K562 (cell line): ENCODE data around the gene ECM1. TPM values are rescaled to one million over a fixed set of nuclear protein-coding genes. Genes with fewer than 3 reads are reported as not detected.

Source experiments
- CCAR2 ChIP-seq: fragments of 200-400 bp; formaldehyde crosslinking; IDR thresholded peaks from 2 replicates; pipeline ENCODE4 v1.6.1; 2017; ENCODE audit warnings: mild to moderate bottlenecking, low read depth, low read length
- E2F5 ChIP-seq: sonication (generic); formaldehyde crosslinking; IDR thresholded peaks from 2 replicates; pipeline ENCODE4 v1.8.0; 2022; ENCODE audit warnings: mild to moderate bottlenecking, missing genetic modification reagents
- ELF4 ChIP-seq: fragments of 450-650 bp; formaldehyde crosslinking; IDR thresholded peaks from 2 replicates; pipeline ENCODE4 v1.4.0; 2022; ENCODE audit warnings: missing genetic modification characterization
- ETS1 ChIP-seq: conservative IDR thresholded peaks from 2 replicates; pipeline ENCODE4 v1.6.1; 2011; ENCODE audit warnings: low read depth, mild to moderate bottlenecking, low read length; ENCODE audit not compliant: control insufficient read depth
- FOXK1 ChIP-seq: sonication (generic); formaldehyde crosslinking; IDR thresholded peaks from 2 replicates; pipeline ENCODE4 v1.8.0; 2022; ENCODE audit warnings: missing genetic modification reagents, mild to moderate bottlenecking, borderline replicate concordance
- KAT7 ChIP-seq: sonication (generic); formaldehyde crosslinking; IDR thresholded peaks from 2 replicates; pipeline ENCODE4 v1.8.0; 2022; ENCODE audit warnings: missing genetic modification reagents, mild to moderate bottlenecking, borderline replicate concordance
- NR3C1 ChIP-seq: sonication (generic); formaldehyde crosslinking; IDR thresholded peaks from 2 replicates; pipeline ENCODE4 v1.8.1; 2022; ENCODE audit warnings: missing genetic modification reagents
- U2AF2 ChIP-seq: fragments of 200-400 bp; formaldehyde crosslinking; optimal IDR thresholded peaks from 2 replicates; pipeline ENCODE3; 2017; ENCODE audit warnings: low read depth, mild to moderate bottlenecking, low read length
- ZBTB9 ChIP-seq: fragments of 450-650 bp; formaldehyde crosslinking; IDR thresholded peaks from 2 replicates; pipeline ENCODE4 v1.4.0; 2020; ENCODE audit warnings: mild to moderate bottlenecking, moderate library complexity
- ZFP91 ChIP-seq: sonication (generic); formaldehyde crosslinking; IDR thresholded peaks from 2 replicates; pipeline ENCODE4 v1.8.0; 2022; ENCODE audit warnings: mild to moderate bottlenecking, missing genetic modification reagents
- ZNF12 ChIP-seq: sonication (generic); formaldehyde crosslinking; IDR thresholded peaks from 2 replicates; pipeline ENCODE4 v1.4.0; 2020; ENCODE audit warnings: mild to moderate bottlenecking, missing genetic modification reagents
- ZNF407 ChIP-seq: fragments of 450-650 bp; IDR thresholded peaks from 2 replicates; pipeline ENCODE4 v1.6.1; 2016; ENCODE audit warnings: low read depth
- ZNF717 ChIP-seq: fragments of 250-450 bp; sonication (Bioruptor Pico); IDR thresholded peaks from 2 replicates; pipeline ENCODE4 v1.5.0; 2021
- polyA plus RNA-seq, 8 experiments: library from polyadenylated mRNA; depleted of rRNA in 4 of 8; stranded (reverse) in 5 of 8; unstranded in 3 of 8; fragments of >200 nt; fragmentation: Nextera tagmentation in 2 of 8; fragmentation: Illumina TruSeq in 1 of 8; extraction: Ambion mirVana in 2 of 8; extraction: Trizol in 1 of 8; gene quantifications; 2 replicates each; pipeline versions ENCODE4 v1.2.1 to v1.2.3, GENCODE V29; 2011 to 2014; ENCODE audit warnings: inconsistent platforms in 1 of 8, missing spikeins in 1 of 8
- total RNA-seq, 7 experiments: library from RNA; depleted of rRNA in 6 of 7; stranded (reverse); fragments of >200 nt in 6 of 7; fragmentation: Illumina TruSeq in 2 of 7; extraction: Trizol in 2 of 7; gene quantifications; 2 replicates each; pipeline versions ENCODE4 v1.2.1 to v1.2.3, GENCODE V29; 2011 to 2021; ENCODE audit warnings: low replicate concordance in 1 of 7

ECM1 gene
- total and polyA plus RNA-seq, 9 of the 15 experiments (the other 6 are each of a cell fraction or from before 2014, with no cell fraction given): 6.6 to 52.2 (median 12.8) TPM

- TF ChIP-seq NR3C1 (CRISPR knock-in tag): no peak
- TF ChIP-seq ZNF12 (CRISPR knock-in tag): peak; percentile 51; the same call in 1 of the 2 replicates
- TF ChIP-seq ZFP91 (CRISPR knock-in tag): peak; percentile 75; the same call in 1 of the 2 replicates
- no peak for TF ChIP-seq E2F5 (CRISPR knock-in tag)
- no peak for TF ChIP-seq ZNF717 (CRISPR knock-in tag)
- no peak for TF ChIP-seq ETS1
- no peak for TF ChIP-seq FOXK1
- no peak for TF ChIP-seq CCAR2
- TF ChIP-seq ZBTB9 (CRISPR knock-in tag): no peak
- TF ChIP-seq ELF4 (CRISPR knock-in tag): peak; percentile 94
- TF ChIP-seq KAT7 (CRISPR knock-in tag): 0 out of 2 replicates have a peak, but pooled peaks have one; percentile 74
- no peak for TF ChIP-seq U2AF2
- TF ChIP-seq ZNF407: no peak
Measured at GRCh38 chr1:150486966-150487762, 20.7 kb upstream of the ECM1 start, which contains the start of gene TARS2 (continued).
